Esophagus squamous epithelium (tissue), 4 donors: ENCODE measurements around the gene PDZRN3.

Experiments used
- CTCF ChIP-seq, 6 experiments: fragments of 450-650 bp in 4 of 6; fragments of 200-600 bp in 2 of 6; sonication (generic) in 2 of 6; IDR thresholded peaks; one replicate each; pipeline ENCODE4 v1.5.1; 2016 to 2019; ENCODE audit warnings: antibody characterized with exemption in 6 of 6, mild to moderate bottlenecking in 4 of 6, moderate library complexity in 4 of 6
- POLR2A ChIP-seq, 4 donors: fragments of 450-650 bp; IDR thresholded peaks; one replicate each; pipeline ENCODE4 v1.6.1; 2017; ENCODE audit warnings: antibody characterized with exemption in 4 of 4, mild to moderate bottlenecking in 4 of 4, moderate library complexity in 3 of 4

DNA sequence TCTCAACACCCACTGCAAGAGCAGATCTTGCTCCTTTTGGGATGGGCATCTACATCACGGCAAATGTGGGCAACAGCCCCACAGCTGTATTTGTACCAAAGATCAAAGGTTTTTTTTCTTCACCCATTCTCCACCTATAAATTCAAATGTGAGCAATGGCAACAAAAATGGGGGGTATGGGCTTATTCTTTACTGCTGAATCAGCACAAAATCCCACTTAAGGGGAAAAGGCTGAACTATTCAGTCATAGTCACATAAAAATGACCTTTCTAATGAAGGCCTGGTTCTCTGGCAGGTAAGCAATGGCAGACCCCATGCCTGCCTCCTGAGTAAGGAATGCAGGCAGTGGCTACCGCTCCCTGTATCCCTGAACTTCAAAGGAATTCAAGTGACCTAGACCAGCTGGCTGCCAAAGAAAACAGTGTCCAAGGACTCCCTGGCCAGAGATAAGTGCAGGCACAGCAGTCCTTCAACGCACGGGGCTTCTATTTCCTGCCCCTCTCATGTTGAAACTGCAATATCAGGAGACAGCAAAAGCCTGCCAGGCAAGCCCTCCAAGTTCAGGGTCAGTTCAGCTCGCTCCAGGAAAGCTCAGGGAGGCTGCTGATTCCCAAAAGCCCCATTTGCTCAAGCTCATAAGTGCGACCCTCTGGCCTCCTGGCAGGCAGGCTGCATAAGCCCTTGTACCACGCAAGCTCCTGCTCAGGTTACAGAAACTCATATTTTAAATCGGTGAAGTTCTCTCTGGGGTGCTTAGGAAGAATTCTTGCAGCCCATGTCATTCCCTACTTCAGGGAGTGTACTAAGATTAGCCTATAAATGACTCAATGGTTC lies 134.1 kb downstream of the PDZRN3 start:
- TF ChIP-seq CTCF (IDR thresholded peaks at IDR 0.05) (no peak), POLR2A (IDR thresholded peaks at IDR 0.05) (no peak)
